Stimulated activated CD4-positive, alpha-beta T cell treated with anti-CD3 and anti-CD28 coated beads, Interleukin-2, amount 100 ng/mL, for 24 hours (primary cell): ENCODE results near the gene RBP3.
A peak's percentile ranks its signal among the peaks of the same experiment; 100 is the strongest.
"Not testable (repeated sequence)": the region's sequence is repeated elsewhere in the genome, so short reads cannot be mapped to it uniquely, and the experiment has no call there.

Source experiments
- DNase-seq, 2 donors: peaks; one replicate each; pipeline ENCODE4 v3.0.0-alpha.2; 2020

RBP3 gene

DNA sequence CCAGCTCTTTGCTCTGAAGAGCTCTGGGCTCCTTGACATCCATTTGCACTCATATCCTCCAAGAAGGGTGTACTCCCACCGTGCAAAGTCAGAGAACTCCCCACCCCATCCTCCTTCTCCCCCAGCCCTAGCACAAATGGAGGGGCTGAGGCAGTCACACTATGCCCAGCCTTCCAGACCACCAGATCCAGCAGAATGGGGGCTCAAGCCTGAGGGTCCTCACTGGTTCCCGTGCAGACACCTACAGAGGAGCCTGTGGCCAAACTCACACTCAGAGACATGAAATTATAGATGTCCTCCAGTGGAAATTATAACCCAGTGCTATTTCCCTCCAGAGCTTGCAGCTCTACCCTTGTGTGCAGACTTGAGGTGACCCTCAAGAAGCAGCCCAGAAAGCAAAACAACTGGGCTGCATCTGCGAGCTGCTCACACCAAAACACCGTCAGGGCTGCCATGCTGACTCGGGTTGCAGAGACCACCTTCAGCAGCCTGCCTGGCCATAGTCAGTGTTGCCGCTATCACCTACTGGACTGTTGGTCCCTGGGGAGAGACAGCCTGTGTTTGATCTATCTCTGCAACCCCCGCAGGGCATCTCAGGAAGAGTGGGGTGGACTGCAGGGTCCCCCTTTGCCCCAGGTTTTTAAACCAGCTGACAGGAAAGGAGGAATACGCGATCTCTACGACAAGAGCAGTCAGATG lies 28.5 kb downstream of the RBP3 start:
- DNase-seq = no peak

DNA sequence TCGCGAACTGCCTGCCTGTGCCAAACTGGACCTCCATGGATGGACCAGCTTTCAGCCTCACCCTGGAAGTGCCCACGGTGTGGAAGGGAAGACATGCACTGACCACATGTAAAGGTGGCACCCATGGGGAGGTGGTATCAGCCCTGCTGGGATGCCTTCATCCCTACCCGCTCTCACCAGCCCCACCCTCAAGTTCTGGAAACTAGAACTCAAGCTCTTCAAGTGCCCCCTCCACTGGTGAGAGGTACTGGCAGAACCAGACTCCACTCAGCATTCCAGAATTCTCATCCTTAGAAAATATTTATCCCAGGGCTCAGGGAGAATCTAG lies 30.0 kb downstream of the RBP3 start:
- no peak for DNase-seq

DNA sequence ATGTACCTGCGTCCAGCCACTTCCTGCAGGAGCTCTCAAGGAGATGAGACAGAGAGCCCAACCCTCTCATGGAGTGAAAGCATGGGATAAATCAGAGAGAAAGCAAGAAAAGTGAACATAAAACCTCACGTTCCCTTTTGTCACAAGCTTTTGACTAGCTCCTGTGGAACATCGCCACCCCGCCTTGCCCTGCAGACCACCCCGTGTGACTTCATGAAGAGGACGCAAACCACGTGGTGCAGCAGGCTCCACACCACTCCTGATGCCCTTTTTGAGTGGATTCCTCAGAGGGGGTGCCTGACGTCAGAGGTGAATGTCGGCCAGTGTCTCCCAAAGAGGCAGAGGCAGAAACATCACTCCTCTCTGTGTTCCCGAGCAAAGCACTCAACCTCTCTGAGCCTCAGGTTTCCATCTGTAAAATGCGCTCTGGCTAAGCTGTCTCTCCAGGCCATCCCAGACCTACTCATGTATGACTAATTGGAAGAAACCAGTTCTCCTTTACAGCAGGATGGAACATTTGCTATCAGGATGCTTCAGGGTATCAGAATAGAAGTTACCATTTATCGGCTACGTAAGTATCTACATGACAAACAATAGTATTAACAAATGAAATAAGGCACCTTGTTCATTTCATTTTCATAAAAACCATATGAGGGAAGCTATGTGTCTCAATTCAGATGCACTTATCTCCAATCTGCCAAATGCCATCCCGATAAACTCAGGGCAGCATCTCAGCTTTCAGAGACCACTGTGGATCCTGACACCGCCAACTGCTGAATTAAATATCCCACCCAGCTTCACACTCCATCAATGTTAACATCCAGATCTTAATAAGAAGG lies 30.7 kb downstream of the RBP3 start:
- no peak for DNase-seq

DNA sequence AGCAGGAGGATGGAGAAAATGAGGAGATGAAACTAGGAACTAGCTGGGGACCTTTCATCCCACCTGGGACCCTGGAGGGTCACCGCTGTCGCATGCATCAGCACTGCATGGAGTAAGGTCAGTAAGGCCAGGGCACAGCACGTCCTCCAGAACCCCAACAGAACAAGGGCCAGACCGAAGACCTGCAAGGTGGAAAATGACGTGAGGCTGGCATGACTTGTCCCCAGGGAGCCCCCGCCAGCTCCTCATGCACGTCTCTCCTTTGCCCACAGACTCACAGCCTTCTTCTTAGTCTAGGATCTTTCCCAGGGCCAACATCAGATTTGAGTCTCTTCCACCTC lies 31.3 kb downstream of the RBP3 start:
- no peak for DNase-seq

- DNase-seq = no peak
These were observed 31.7 kb downstream of the RBP3 start for GRCh38 chr10:47379901-47380300.

GRCh38 chr10:47380341-47381102 lies 32.4 kb downstream of the RBP3 start:
- DNase-seq = no peak

DNA sequence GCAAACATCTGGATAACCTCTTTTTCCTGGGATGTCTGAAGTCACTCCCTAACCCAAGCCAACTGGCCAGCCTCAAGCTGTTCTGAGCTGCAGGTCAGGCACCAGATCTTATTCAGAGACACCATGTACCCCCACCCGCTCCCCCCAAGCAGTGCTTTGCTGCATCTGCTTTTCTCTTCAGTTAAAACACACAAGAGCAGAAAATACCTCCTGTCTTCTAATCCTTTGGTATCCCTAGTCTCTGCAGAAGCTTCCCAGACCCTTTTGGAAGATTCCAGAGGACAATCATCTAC lies 32.9 kb downstream of the RBP3 start:
- DNase-seq = no peak

DNA sequence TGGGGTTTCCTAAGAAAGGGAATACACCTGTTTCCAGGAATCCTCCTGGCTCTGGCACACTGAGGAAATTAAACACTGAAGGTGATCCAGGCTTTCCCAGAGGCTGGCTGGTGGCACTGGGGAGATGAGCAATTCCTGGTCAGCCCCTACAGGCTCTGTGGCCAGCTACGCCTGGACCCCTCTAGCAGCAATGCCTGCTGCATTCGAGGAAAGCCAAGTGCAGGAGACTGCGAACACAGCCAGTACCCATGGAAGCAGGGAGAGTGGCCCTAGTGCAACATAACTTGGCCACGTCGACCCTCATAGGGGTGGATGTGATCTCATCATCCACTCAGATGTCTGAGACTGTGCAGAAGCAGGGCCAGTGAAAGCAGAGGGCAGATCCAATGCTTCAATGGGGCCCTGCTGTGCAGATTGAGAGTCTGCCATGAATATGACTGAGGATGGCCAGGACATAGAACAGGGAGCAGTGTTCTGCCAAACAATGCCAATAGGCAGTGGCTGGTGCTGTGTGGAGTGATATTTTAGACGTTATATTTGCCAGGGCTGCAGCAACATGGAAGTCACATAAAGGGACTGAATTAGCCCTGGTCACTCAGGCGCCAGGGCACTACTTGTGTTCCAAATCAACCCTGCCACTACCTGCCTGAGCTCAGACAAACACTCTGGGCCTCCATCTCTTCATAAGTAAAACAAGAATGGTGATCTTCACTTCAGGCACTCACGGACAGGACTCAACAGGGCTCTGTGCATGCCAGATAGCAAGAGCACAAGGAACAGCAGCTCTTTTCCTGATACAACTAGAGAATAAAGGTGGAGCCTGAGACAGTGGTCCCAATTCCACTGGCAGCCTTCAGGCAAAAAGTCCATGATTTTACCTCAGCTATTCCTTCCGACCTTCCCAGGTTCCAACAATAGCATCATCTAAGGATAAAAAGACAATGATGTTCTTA lies 33.5 kb downstream of the RBP3 start:
- no peak for DNase-seq

- DNase-seq = no peak
These were observed 35.3 kb downstream of the RBP3 start for GRCh38 chr10:47383261-47384147.

- DNase-seq = peak; percentile 70 to 85
These were observed 36.2 kb downstream of the RBP3 start, which contains the start of gene ZNF488 for GRCh38 chr10:47384148-47384921. ZNF488 (minus strand) TSS chr10:47384293; CDS start chr10:47368829, 15,464 bp downstream.

DNA sequence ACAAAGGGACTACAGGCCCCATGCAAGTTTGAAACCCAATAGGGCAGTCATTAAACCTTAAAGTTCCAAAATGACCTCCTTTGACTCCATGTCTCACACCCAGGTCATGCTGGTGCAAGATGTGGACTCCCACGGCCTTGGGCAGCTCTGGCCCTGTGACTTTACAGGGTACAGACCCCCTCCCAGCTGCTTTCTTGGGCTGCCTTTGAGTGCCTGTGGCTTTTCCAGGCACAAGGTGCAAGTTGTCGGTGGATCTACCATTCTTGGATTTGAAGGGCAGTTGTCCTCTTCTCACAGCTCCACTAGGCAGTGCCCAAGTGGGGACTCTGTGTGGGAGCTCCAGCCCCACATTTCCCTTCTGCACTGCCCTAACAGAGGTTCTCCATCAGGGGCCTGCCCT lies 37.9 kb downstream of the RBP3 start:
- not testable (repeated sequence) for DNase-seq

GRCh38 chr10:47388879-47389278 lies 40.7 kb downstream of the RBP3 start:
- DNase-seq = no peak

DNA sequence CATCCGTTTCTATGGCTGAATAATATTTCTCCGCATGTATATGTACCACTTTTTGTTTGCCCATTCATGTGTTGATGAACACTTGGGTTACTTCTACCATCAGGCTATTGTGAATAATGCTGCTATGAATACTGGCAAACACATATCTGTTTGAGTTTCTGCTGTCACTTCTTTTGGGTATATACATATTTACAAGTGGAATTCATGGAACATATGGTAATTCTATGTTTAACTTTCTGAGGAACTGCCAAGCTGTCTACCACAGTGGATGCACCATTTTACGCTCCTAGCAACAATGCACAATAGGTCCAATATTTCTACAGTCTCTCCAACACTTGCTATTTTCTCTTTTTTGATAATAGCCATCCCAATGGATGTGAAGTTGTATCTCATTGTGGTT lies 41.5 kb downstream of the RBP3 start:
- no peak for DNase-seq

DNA sequence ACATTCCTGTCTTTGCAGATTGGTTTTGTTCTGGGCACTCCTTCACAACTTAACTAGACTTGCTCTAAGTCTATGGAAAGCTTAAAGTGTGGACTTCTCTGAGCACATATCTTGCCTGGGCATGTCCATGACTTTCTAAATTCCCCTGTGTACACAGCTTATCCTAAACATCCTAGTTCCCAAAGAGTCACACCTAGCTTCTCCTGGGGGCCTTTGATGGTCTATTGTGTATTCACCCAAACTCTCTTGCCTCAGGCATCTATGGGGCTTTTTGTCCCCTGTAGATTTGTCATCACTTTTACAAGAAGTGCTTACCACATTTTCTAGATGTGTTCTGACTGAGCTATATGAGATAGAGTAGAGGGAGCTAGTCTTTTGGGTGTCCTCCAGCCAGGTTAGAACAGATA lies 48.2 kb downstream of the RBP3 start:
- no peak for DNase-seq

DNA sequence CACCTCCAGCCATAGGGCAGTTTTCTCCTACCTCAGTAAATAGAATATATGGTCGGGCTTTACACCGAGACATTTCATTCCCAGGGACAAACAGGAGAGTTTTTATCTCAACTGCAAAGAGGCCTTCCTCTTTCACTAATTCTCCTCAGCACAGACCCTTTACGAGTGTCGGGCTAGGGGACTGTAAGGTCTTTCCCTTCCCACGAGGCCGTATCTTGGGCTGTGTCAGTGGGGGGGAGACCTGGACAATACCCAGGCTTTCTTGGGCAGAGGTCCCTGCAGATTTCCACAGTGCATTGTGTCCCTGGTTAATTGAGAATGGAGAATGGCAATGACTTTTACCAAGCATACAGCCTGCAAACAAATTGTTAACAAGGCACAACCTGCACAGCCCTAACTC lies 49.1 kb downstream of the RBP3 start:
- DNase-seq = no peak

- no peak for DNase-seq
These were observed 52.1 kb downstream of the RBP3 start for GRCh38 chr10:47400251-47400650.

- no peak for DNase-seq
These were observed 52.6 kb downstream of the RBP3 start for GRCh38 chr10:47400786-47401185.

GRCh38 chr10:47401210-47401609 lies 53.0 kb downstream of the RBP3 start:
- DNase-seq = no peak

DNA sequence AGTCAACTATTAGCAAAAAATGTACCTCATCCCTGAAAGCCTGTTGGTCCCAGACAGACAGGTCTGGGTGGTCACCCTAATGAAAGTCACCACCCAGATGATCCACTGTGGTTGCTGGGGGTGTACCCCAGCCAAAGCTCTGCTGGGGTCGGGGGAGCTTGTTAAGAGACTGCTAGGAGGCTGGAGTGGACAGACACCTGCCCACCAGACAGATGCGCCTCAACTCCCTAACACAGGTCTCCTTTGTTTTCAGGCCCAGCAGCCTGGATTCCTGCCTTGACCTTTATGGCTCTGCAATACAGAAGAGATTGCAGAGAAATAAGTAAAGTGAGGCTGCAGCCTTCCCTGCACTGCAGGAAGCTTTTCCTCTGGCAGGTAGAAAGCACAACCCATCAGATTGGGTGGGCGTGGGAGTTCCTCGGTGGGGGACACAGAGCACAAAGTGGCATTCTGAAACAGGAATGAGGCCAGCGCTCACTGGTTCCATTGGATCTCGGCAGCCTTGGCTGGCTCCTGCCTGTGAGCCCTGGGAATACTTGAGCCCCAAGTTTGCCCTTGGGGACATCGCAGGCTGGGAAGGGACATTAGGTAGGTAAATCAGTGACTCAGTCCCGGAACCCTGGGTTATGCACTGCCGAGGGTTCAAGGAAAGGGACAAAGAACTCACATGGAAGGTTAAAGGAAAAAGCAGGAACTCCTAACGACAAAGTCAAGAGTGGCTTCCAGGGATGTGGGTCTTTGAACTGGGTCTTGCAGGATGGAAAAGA lies 53.9 kb downstream of the RBP3 start:
- no peak for DNase-seq

- no peak for DNase-seq
These were observed 54.6 kb downstream of the RBP3 start for GRCh38 chr10:47402641-47403301.
